ENCODE data around the gene MAFG. TPM values are rescaled to one million over a fixed set of nuclear protein-coding genes. Genes with fewer than 3 reads are reported as not detected.

The MAFG gene
- total RNA-seq, 4 donors from 2014 or later = 37.1 to 65.5 (median 51.9) TPM

GRCh38 chr17:81884520-81884919 lies 43.0 kb downstream of the MAFG start:
- Histone ChIP-seq H3K4me3 (no peak overlapping the region), H3K4me1 (peaks cover 24 to 29% of the 10 kb centered on the region in 2 donors), H3K27me3 (no peaks in the 10 kb centered on the region), H3K36me3 (peaks cover 0 to 56% of the 10 kb centered on the region in 2 donors), H3K27ac (peak overlapping the region; percentile 92 to 98 (median 97)), H3K9me3 (no peaks in the 10 kb centered on the region)
- intact Hi-C loops (cut with DNase I; ENCODE audit: low total_unique reads) (no loop called here), in situ Hi-C loops (cut with MboI; ENCODE audit: low sequenced_read_pairs in 4 of 4) (no loop called here)
- DNase-seq (no peak), ATAC-seq (no peak)
- no peak for TF ChIP-seq POLR2A (IDR thresholded peaks at IDR 0.05)
- TF ChIP-seq CTCF (IDR thresholded peaks at IDR 0.05 in 4 of 5, conservative IDR thresholded peaks at IDR 0.05 in 1 of 5) = no peak

- no peaks in the 10 kb centered on the region for H3K4me1 ChIP-seq
- ATAC-seq (no peak), DNase-seq (no peak)
- intact Hi-C loops (cut with DNase I; ENCODE audit: low total_unique reads) = no loop called here
- in situ Hi-C loops (cut with MboI; ENCODE audit: low sequenced_read_pairs in 4 of 4) = no loop called here
- H3K27me3 ChIP-seq = no peaks in the 10 kb centered on the region
- H3K4me3 ChIP-seq = no peak overlapping the region
- no peaks in the 10 kb centered on the region for H3K9me3 ChIP-seq
- no peak for TF ChIP-seq POLR2A (IDR thresholded peaks at IDR 0.05)
- TF ChIP-seq CTCF (IDR thresholded peaks at IDR 0.05 in 4 of 5, conservative IDR thresholded peaks at IDR 0.05 in 1 of 5) = no peak
- no peak overlapping the region for H3K27ac ChIP-seq
- H3K36me3 ChIP-seq = peaks cover 0 to 42% of the 10 kb centered on the region in 2 donors
These were observed 48.4 kb downstream of the MAFG start for GRCh38 chr17:81879121-81879520.

- TF ChIP-seq POLR2A (IDR thresholded peaks at IDR 0.05) (no peak), CTCF (IDR thresholded peaks at IDR 0.05 in 4 of 5, conservative IDR thresholded peaks at IDR 0.05 in 1 of 5) (no peak)
- ATAC-seq (no peak), DNase-seq (no peak)
- intact Hi-C loops (cut with DNase I; ENCODE audit: low total_unique reads) = no loop called here
- Histone ChIP-seq H3K27ac (no peak overlapping the region), H3K27me3 (no peaks in the 10 kb centered on the region), H3K4me3 (no peak overlapping the region), H3K4me1 (no peaks in the 10 kb centered on the region), H3K36me3 (peaks cover 0 to 42% of the 10 kb centered on the region in 2 donors), H3K9me3 (no peaks in the 10 kb centered on the region)
- in situ Hi-C loops (cut with MboI; ENCODE audit: low sequenced_read_pairs in 4 of 4) = no loop called here
These were observed 49.2 kb downstream of the MAFG start for GRCh38 chr17:81878294-81878693.

DNA sequence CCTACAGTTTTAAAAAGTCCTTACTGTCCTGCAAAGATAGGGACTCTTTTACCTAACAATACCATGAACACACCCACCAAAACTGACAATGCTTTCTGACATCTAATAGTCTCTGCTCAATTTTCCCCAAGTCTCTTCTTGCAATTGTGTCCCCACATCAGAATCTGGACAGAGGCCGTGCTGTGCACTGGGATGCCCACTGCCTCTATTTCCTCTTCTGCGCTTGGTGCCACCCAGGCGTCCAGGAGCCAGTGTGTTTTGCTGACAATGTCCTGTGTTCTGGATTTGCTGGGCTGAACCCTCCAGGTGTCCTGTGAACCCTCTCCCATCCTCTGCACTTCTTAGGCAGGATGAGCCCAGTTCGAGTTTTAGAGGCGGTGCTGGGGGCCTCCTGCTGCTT lies 50.0 kb downstream of the MAFG start:
- H3K9me3 ChIP-seq = no peaks in the 10 kb centered on the region
- ATAC-seq (no peak), DNase-seq (no peak)
- H3K4me1 ChIP-seq = peaks cover under 1 to 4% of the 10 kb centered on the region in 2 donors
- TF ChIP-seq CTCF (IDR thresholded peaks at IDR 0.05 in 4 of 5, conservative IDR thresholded peaks at IDR 0.05 in 1 of 5) = no peak
- TF ChIP-seq POLR2A (IDR thresholded peaks at IDR 0.05) = no peak
- in situ Hi-C loops (cut with MboI; ENCODE audit: low sequenced_read_pairs in 4 of 4) (no loop called here), intact Hi-C loops (cut with DNase I; ENCODE audit: low total_unique reads) (no loop called here)
- no peak overlapping the region for H3K27ac ChIP-seq
- H3K4me3 ChIP-seq = no peak overlapping the region
- peaks cover 0 to 38% of the 10 kb centered on the region in 2 donors for H3K36me3 ChIP-seq
- no peaks in the 10 kb centered on the region for H3K27me3 ChIP-seq

Data from gastrocnemius medialis (tissue), 4 donors.